Gastrocnemius medialis (tissue), 4 donors: Measurements from ENCODE around the gene DLEC1. TPM values are rescaled to one million over a fixed set of nuclear protein-coding genes. Genes with fewer than 3 reads are reported as not detected.

Experiments
- ATAC-seq, 2 donors: fragments of 150-250 bp; one replicate each; pipeline ENCODE4 v1.9.1; 2016
- DNase-seq, 2 donors: peaks; one replicate each; pipeline ENCODE4 v3.0.0-alpha.2; 2019
- H3K27ac ChIP-seq, 4 donors: fragments of 200-600 bp; sonication (generic); 1 replicate in 1 of 4; 2 replicates in 3 of 4; pipeline ENCODE4 v1.5.1; 2016 to 2018; ENCODE audit warnings: mild to moderate bottlenecking in 2 of 4, moderate library complexity in 1 of 4
- H3K27me3 ChIP-seq, 3 donors: fragments of 200-600 bp; sonication (generic) in 2 of 3; 1 replicate in 1 of 3; 2 replicates in 2 of 3; pipeline versions ENCODE4 v1.5.1 to v1.6.0; 2016 to 2019; ENCODE audit warnings: mild to moderate bottlenecking in 1 of 3, moderate library complexity in 1 of 3
- H3K36me3 ChIP-seq, 2 donors: fragments of 200-600 bp; sonication (generic) in 1 of 2; one replicate each; pipeline ENCODE4 v1.5.1; 2017 to 2018
- H3K4me1 ChIP-seq, 2 donors: fragments of 200-600 bp; sonication (generic) in 1 of 2; one replicate each; pipeline ENCODE4 v1.5.1; 2016 to 2017; ENCODE audit warnings: mild to moderate bottlenecking in 2 of 2
- H3K4me3 ChIP-seq, 4 donors: fragments of 200-600 bp; sonication (generic) in 3 of 4; 1 replicate in 1 of 4; 2 replicates in 3 of 4; pipeline ENCODE4 v1.5.1; 2016 to 2019; ENCODE audit warnings: mild to moderate bottlenecking in 2 of 4
- H3K9me3 ChIP-seq, 3 donors: fragments of 200-600 bp; sonication (generic) in 2 of 3; 1 replicate in 1 of 3; 2 replicates in 2 of 3; pipeline ENCODE4 v1.5.1; 2016 to 2019
- CTCF ChIP-seq, 5 experiments: fragments of 450-650 bp in 3 of 5; fragments of 200-600 bp in 2 of 5; sonication (generic) in 2 of 5; IDR thresholded peaks in 4 of 5; conservative IDR thresholded peaks in 1 of 5; 1 replicate in 4 of 5; 2 replicates in 1 of 5; pipeline ENCODE4 v1.5.1; 2016 to 2019; ENCODE audit warnings: antibody characterized with exemption in 5 of 5, mild to moderate bottlenecking in 3 of 5, moderate library complexity in 3 of 5
- POLR2A ChIP-seq, 2 donors: fragments of 450-650 bp; IDR thresholded peaks; one replicate each; pipeline ENCODE4 v1.6.1; 2017; ENCODE audit warnings: antibody characterized with exemption in 2 of 2, mild to moderate bottlenecking in 2 of 2, moderate library complexity in 2 of 2
- in situ Hi-C, 4 donors: fragments of 200-750 bp; cut with MboI; loops; one replicate each; pipeline versions ENCODE4 v1.15.0 to v1.8.0; 2017; ENCODE audit warnings: low sequenced_read_pairs in 4 of 4
- intact Hi-C: fragments of 100-400 bp; cut with DNase I; formaldehyde crosslinking; loops from one replicate; pipeline ENCODE4 v1.15.1; 2023; ENCODE audit warnings: low total_unique reads
- total RNA-seq, 4 donors: library from RNA; depleted of rRNA; stranded (reverse); fragments of >200 nt; gene quantifications; one replicate each; pipeline versions ENCODE4 v1.1.0 to v1.2.3, GENCODE V29; 2016

The DLEC1 gene
- total RNA-seq, 4 donors from 2014 or later: not detected

GRCh38 chr3:38043486-38043885 is 4.5 kb downstream of the DLEC1 start:
- H3K27ac ChIP-seq: no peak overlapping the region
- no peak for DNase-seq
- peaks cover 2 to 14% (median 8%) of the 10 kb centered on the region in 3 donors for H3K27me3 ChIP-seq
- intact Hi-C loops (no loop called here), in situ Hi-C loops (no loop called here)
- TF ChIP-seq POLR2A (IDR thresholded peaks at IDR 0.05) (no peak), CTCF (IDR thresholded peaks at IDR 0.05 in 4 of 5, conservative IDR thresholded peaks at IDR 0.05 in 1 of 5) (no peak)
- H3K9me3 ChIP-seq: no peaks in the 10 kb centered on the region
- H3K36me3 ChIP-seq: no peaks in the 10 kb centered on the region
- peaks cover 10 to 12% of the 10 kb centered on the region in 2 donors for H3K4me1 ChIP-seq
- no peak overlapping the region for H3K4me3 ChIP-seq
- no peak for ATAC-seq

- no peak overlapping the region for H3K27ac ChIP-seq
- TF ChIP-seq POLR2A (IDR thresholded peaks at IDR 0.05) (no peak), CTCF (IDR thresholded peaks at IDR 0.05 in 4 of 5, conservative IDR thresholded peaks at IDR 0.05 in 1 of 5) (no peak)
- no peaks in the 10 kb centered on the region for H3K9me3 ChIP-seq
- no peak overlapping the region for H3K4me3 ChIP-seq
- no peaks in the 10 kb centered on the region for H3K36me3 ChIP-seq
- ATAC-seq: no peak
- DNase-seq: no peak
- no peaks in the 10 kb centered on the region for H3K27me3 ChIP-seq
- intact Hi-C loops: no loop called here
- in situ Hi-C loops: no loop called here
- H3K4me1 ChIP-seq: no peaks in the 10 kb centered on the region
These were observed 7.0 kb downstream of the DLEC1 start for GRCh38 chr3:38046027-38046426.

GRCh38 chr3:38046821-38047220 is 7.8 kb downstream of the DLEC1 start:
- intact Hi-C loops (no loop called here), in situ Hi-C loops (no loop called here)
- ATAC-seq (no peak), DNase-seq (no peak)
- Histone ChIP-seq H3K36me3 (no peaks in the 10 kb centered on the region), H3K27me3 (no peaks in the 10 kb centered on the region), H3K4me3 (no peak overlapping the region), H3K27ac (no peak overlapping the region), H3K9me3 (no peaks in the 10 kb centered on the region), H3K4me1 (no peaks in the 10 kb centered on the region)
- TF ChIP-seq POLR2A (IDR thresholded peaks at IDR 0.05) (no peak), CTCF (IDR thresholded peaks at IDR 0.05 in 4 of 5, conservative IDR thresholded peaks at IDR 0.05 in 1 of 5) (no peak)

- H3K27ac ChIP-seq: no peak overlapping the region
- intact Hi-C loops: no loop called here
- H3K9me3 ChIP-seq: no peaks in the 10 kb centered on the region
- no peak for TF ChIP-seq POLR2A (IDR thresholded peaks at IDR 0.05)
- TF ChIP-seq CTCF (IDR thresholded peaks at IDR 0.05 in 4 of 5, conservative IDR thresholded peaks at IDR 0.05 in 1 of 5): no peak
- no peaks in the 10 kb centered on the region for H3K27me3 ChIP-seq
- in situ Hi-C loops: no loop called here
- DNase-seq (no peak), ATAC-seq (no peak)
- H3K4me1 ChIP-seq: no peaks in the 10 kb centered on the region
- H3K4me3 ChIP-seq: no peak overlapping the region
- H3K36me3 ChIP-seq: no peaks in the 10 kb centered on the region
These were observed 8.9 kb downstream of the DLEC1 start for GRCh38 chr3:38047896-38048295.
